ENCODE results near the gene CBLN1.
"Not testable (repeated sequence)": the region's sequence is repeated elsewhere in the genome, so short reads cannot be mapped to it uniquely, and the experiment has no call there.

CBLN1 gene

DNA sequence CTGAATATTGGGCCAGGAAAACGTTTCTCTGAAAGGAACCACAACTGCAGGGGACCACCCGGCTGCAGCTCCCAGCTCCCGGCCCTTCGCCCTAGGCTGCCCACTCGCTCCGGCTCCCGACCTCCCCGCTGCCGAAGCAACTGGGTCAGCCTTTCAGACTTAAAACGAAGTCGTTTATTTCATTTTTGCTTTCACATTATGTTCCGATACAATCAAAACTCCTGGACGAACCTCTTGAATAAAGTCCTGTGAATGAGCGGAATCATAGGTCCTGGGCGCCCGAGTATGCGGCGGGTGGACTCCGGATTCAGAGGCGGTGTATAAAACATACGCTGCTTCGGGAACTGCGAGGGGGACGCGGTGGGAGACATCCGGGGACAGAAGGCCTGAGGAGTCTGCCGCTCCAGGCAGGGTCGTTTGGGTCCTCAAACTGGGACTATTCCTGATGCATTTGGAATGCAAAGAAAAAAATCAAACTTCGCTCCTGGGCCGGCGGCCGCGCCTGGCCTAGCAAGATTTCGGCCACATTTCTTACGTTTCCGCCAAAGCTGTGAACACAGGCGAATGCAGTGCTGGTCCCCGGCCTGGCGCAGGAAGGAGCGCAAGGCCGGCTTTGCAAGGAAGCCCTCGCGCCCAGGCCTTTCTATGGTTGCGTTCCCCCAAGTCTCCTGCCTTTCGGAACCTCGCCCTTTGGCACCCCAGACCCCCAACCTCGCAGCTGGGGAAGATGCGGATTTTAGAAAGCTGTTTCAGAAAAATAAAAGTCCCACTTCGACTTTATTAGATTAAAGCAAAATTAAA is 3.7 kb downstream of the CBLN1 start:
- FAIRE-seq (no peak), DNase-seq (ENCODE audit: low spot score) (no peak)

DNA sequence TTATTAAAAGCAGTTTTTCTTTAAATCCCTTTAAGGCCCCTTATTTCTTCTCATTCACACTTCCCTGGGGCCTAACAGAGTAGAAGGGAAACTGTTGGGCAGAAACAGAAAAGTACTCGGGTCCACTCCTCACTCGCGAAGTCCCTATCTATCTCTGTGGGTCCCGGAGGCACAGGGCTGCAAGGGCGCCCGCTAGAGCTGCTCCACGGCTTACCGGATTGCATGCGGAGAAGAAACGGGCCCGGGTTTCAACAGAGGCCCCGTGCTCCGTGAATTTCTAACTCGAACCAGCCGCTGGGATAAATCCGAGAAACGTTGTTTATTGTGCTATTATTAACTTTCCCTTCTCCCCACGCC is 4.3 kb downstream of the CBLN1 start:
- FAIRE-seq (no peak), DNase-seq (ENCODE audit: low spot score) (no peak)

GRCh38 chr16:49276646-49277385 is 4.8 kb downstream of the CBLN1 start:
- DNase-seq (ENCODE audit: low spot score) (no peak), FAIRE-seq (no peak)

GRCh38 chr16:49275870-49276269 is 5.8 kb downstream of the CBLN1 start:
- no peak for FAIRE-seq

DNA sequence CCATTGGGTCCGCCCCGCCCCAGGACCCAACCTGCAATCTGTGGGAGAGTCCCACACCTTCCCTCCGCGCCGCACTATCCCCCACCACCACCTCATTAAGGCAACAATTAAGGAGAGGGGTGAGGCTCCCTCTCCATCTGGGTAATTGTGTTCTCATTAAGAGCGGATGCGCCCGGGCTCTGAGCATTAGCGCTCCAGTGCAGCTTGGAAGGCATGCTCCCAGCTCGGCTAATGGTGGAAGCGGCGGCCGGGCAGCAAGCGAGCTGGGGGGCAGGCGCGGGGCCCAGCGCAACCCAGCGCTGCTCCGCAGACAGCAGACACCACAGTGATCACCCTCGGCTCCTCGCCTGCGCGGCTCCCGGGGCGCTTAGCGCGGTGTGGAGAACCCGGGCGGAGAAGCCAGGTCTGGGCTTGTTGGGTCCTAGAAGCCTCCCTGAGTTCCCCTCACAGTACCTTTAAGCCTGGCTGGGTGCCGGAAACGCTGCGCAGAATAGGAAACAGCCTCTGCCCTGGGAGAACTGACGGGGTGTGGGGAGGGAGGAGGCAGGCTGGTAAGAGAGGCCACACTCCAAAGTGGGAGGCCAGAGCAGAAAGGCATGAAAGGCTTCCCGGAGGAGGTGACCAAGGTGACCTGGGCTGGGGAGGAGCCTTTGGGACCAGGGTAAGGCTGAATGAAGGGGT is 6.4 kb downstream of the CBLN1 start:
- no peak for DNase-seq (ENCODE audit: low spot score)

More at GRCh38 chr16:49275870-49276269, 5.8 kb downstream of the CBLN1 start:
- no peak for DNase-seq (ENCODE audit: low spot score)

GRCh38 chr16:49274591-49274990 is 7.0 kb downstream of the CBLN1 start:
- FAIRE-seq (no peak), DNase-seq (ENCODE audit: low spot score) (no peak)

More for the DNA sequence above, 6.4 kb downstream of the CBLN1 start:
- no peak for FAIRE-seq

DNA sequence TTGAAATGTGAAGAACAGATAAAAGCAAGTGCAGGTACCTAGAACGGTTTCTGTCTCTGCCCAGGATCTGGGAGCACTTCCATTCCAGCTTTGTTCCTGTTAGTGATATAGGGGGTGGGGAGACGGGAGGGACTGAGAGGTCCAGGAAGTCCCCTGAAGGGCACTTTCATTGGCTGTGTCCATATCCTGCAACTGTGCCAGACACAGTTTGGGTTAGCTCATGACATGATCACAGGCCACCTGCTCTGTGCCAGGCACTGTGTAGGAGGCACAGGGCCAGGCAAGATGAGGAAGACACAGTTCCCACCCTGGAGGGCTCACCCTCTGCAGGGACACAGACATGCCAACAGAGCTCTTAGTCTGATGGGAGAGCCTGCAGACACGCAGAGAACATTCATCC is 7.9 kb downstream of the CBLN1 start:
- no peak for DNase-seq (ENCODE audit: low spot score)
- FAIRE-seq = no peak

DNA sequence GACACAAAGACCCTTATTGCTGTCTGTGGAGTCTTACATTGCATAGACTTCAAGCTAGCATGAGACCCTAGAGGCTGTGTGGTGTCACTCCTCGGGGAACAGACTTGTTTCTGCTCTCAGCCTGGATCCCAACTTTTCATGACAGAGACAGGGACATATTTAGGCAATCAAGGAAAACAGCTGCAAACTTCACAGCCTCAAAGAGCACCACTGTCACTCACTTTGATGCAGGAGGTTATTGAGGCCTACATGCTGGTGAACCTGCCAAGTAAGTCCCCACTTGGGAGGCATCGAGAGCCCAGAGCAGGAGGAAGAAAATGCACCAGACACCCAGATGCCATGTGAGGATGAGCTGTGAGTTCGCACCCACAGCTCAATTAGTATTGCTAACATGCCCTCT is 10.3 kb downstream of the CBLN1 start:
- no peak for FAIRE-seq

DNA sequence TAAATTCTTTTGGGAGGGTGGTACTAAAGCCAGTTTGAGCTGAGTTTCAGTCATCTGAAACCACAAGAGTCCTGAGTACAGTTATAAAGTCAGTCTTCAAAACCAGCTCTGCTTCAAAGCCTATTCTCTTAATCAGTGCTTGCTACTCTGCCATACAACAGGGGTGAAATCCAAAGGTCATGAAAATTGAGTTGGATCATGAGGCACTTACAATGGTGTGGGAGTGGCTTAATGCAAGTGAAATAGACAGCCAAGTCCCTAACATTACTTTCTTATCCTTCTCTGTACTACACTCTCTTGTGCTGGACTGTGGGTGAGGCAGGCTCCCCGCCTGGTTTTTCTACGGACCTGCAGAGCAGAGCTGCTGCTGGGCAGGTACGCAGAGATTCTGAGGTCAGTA is 12.4 kb downstream of the CBLN1 start:
- DNase-seq (ENCODE audit: low spot score) (no peak), FAIRE-seq (no peak)

More for the DNA sequence above, 10.3 kb downstream of the CBLN1 start:
- no peak for DNase-seq (ENCODE audit: low spot score)

- FAIRE-seq (no peak), DNase-seq (ENCODE audit: low spot score) (no peak)
These were observed 13.0 kb downstream of the CBLN1 start for GRCh38 chr16:49268667-49269066.

DNA sequence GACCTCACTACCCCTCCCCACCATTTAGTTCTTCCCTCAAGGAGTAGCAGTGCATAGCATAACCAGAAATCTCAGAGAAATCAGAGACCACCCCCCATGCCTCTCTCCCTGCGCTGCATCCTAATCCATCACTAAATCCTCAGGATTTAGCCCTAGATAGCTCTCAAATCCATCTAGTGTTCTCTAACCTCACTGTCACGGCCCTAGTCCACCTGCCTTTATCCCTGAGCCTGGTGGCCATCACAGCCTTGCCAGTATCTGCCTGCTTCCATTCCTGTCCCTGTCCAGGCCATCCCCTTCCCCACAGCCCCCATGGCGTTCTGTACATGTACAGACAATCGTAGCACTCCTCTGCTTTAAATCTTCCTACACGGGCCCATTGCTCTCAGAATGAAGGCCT is 19.1 kb downstream of the CBLN1 start:
- DNase-seq (ENCODE audit: low spot score) (no peak), FAIRE-seq (no peak)

- no peak for DNase-seq (ENCODE audit: low spot score)
- no peak for FAIRE-seq
These were observed 19.7 kb downstream of the CBLN1 start for GRCh38 chr16:49261930-49262329.

GRCh38 chr16:49260956-49261530 is 20.6 kb downstream of the CBLN1 start:
- FAIRE-seq = no peak

DNA sequence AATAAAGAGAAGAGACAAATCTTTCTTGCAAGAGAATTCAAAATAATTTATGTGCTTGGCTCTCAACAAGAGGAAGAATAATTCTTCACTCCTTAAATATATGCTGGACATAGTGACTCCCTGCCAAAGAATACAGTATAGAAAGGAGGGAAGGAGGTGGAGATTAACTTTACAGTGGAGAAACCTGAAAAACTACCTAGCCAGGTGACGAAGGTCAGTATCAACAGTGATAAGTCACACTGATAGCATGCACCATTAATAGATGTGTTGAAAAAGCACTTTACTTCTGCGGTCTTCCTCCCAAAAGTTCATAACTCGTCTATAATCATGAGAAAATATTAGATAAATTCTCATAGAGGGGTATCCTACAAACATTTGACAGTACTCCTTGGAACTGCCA is 21.4 kb downstream of the CBLN1 start:
- FAIRE-seq (no peak), DNase-seq (ENCODE audit: low spot score) (no peak)

More at GRCh38 chr16:49260956-49261530, 20.6 kb downstream of the CBLN1 start:
- no peak for DNase-seq (ENCODE audit: low spot score)

GRCh38 chr16:49259330-49259729 is 22.3 kb downstream of the CBLN1 start:
- no peak for FAIRE-seq
- no peak for DNase-seq (ENCODE audit: low spot score)

DNA sequence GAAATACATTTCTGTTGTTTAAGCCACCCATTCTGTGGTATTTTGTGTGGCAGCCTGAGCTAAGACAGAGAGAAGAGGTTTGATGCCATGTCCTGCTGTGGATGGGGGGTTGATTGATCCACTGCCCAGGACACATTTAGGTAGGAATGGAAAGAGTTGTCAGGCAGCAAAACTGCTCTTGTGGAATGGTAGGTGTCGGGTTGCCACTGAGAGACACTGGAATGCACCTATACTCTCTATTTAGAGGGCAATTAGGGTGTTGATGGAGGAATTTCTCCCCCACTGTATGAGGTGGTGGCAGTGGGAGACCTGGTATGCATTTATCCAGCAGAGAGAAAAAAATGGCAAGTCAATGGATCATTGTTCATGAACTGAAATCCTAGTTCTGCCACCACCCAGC is 30.9 kb downstream of the CBLN1 start:
- DNase-seq (ENCODE audit: low spot score) (no peak), FAIRE-seq (no peak)

DNA sequence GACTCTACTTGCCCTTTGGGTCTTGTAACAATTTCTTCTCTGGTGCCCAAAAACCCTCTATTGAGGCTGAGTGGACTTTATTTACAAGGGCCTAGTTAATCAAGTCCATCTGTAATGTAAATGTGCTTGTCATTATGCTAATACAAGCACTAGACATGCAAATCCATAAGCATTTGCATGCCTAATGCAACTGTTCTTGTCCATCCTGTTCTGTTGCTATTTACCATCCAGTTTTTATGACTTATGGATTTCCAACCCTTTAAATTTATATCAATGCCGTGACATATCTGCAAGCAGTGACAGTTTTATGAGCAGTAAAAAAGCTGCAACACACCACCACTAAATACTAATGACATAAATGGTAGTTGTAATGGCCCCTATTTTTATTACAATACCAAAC is 33.4 kb downstream of the CBLN1 start:
- no peak for FAIRE-seq

DNA sequence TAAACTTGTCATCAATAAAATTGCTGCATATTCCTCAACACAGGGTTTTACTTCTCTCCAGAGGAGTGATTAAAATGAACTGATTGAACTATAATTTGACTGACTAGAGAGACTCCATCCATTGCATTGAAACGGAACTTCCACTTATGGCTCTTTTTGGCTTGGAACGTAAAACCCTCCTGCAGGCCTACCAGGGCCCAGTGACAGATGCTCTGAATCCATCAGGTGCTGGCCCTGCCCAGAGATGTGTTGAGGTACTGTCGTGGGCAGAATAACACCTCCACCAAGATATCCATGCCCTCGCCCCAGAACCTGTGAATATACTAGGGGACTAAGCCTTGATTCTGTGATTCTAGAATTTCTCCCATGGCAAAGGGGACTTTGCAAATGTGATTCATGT is 45.4 kb downstream of the CBLN1 start:
- FAIRE-seq (no peak), DNase-seq (ENCODE audit: low spot score) (no peak)

More for the DNA sequence above, 33.4 kb downstream of the CBLN1 start:
- DNase-seq (ENCODE audit: low spot score) = no peak

DNA sequence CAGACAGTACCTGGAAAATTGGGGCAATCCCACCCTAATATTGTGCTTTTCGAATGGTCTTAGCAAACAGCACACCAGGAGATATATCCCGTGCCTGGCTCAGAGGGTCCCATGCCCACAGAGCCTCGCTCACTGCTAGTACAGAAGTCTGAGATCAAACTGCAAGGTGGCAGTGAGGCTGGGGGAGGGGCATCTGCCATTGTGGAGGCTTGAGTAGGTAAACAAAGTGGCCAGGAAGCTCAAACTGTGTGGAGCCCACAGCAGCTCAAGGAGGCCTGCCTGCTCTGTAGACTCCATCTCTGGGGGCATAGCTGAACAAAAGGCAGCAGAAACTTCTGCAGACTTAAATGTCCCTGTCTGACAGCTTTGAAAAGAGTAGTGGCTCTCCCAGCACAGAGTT is 53.3 kb downstream of the CBLN1 start:
- not testable (repeated sequence) for DNase-seq (ENCODE audit: low spot score); FAIRE-seq
